ENCODE results near the gene SHOC1. TPM values are rescaled to one million over a fixed set of nuclear protein-coding genes. Genes with fewer than 3 reads are reported as not detected.

The SHOC1 gene
- total RNA-seq, 2 experiments from 2014 or later: not detected

- Histone ChIP-seq H4K20me1 (ENCODE audit: insufficient read depth, low read length) (no peaks in the 10 kb centered on the region), H3K36me3 (ENCODE audit: insufficient read depth, low read length) (no peaks in the 10 kb centered on the region), H3K79me2 (ENCODE audit: insufficient read depth, low read depth, low read length) (no peaks in the 10 kb centered on the region), H2AFZ (ENCODE audit: low read length) (no peak overlapping the region), H3K4me1 (ENCODE audit: insufficient read depth, low read length, poor library complexity, severe bottlenecking) (no peaks in the 10 kb centered on the region), H3K9me2 (ENCODE audit: insufficient read depth, low read length) (no peaks in the 10 kb centered on the region), H3K4me2 (ENCODE audit: low read length) (no peak overlapping the region), H3K4me3 (ENCODE audit: low read depth, low read length, poor library complexity, severe bottlenecking) (no peak overlapping the region), H3K27ac (ENCODE audit: low read depth, low read length, poor library complexity, severe bottlenecking) (no peak overlapping the region), H3K9me3 (ENCODE audit: low read length) (no peaks in the 10 kb centered on the region)
- TF ChIP-seq EZH2phosphoT487 (IDR thresholded peaks at IDR 0.05; ENCODE audit: borderline replicate concordance, low read depth, low read length): no peak
- no peak for TF ChIP-seq CTCF (conservative IDR thresholded peaks at IDR 0.05; ENCODE audit: low read length)
- BruUV-seq (replicated peaks): no TSS peak
- intact Hi-C loops (cut with micrococcal nuclease; ENCODE audit: unreplicated experiment): no loop called here
- DNase-seq (ENCODE audit: low spot score): no peak
- ChIA-PET POLR2A (interaction anchor here (1.2 kb wide), 1 partner anchor 9 kb away, joined by 3 read pairs; no protein-coding TSS in a partner anchor), CTCF (ENCODE audit: unreplicated experiment) (no interaction called here)
These were observed 37.7 kb upstream of the SHOC1 start for GRCh38 chr9:111832449-111832848.

- H3K4me2 ChIP-seq (ENCODE audit: low read length): no peak overlapping the region
- no peak overlapping the region for H3K27ac ChIP-seq (ENCODE audit: low read depth, low read length, poor library complexity, severe bottlenecking)
- ChIA-PET CTCF (ENCODE audit: unreplicated experiment) (no interaction called here), POLR2A (interaction anchor here (0.6 kb wide), 1 partner anchor 626 kb away, joined by 3 read pairs; no protein-coding TSS in a partner anchor)
- intact Hi-C loops (cut with micrococcal nuclease; ENCODE audit: unreplicated experiment): no loop called here
- BruUV-seq (replicated peaks): no TSS peak
- H3K36me3 ChIP-seq (ENCODE audit: insufficient read depth, low read length): no peaks in the 10 kb centered on the region
- no peaks in the 10 kb centered on the region for H3K9me2 ChIP-seq (ENCODE audit: insufficient read depth, low read length)
- H3K9me3 ChIP-seq (ENCODE audit: low read length): no peaks in the 10 kb centered on the region
- no peaks in the 10 kb centered on the region for H3K79me2 ChIP-seq (ENCODE audit: insufficient read depth, low read depth, low read length)
- H4K20me1 ChIP-seq (ENCODE audit: insufficient read depth, low read length): no peaks in the 10 kb centered on the region
- H3K4me1 ChIP-seq (ENCODE audit: insufficient read depth, low read length, poor library complexity, severe bottlenecking): no peaks in the 10 kb centered on the region
- no peak overlapping the region for H3K4me3 ChIP-seq (ENCODE audit: low read depth, low read length, poor library complexity, severe bottlenecking)
- TF ChIP-seq CTCF (conservative IDR thresholded peaks at IDR 0.05; ENCODE audit: low read length) (no peak), EZH2phosphoT487 (IDR thresholded peaks at IDR 0.05; ENCODE audit: borderline replicate concordance, low read depth, low read length) (no peak)
- H2AFZ ChIP-seq (ENCODE audit: low read length): no peak overlapping the region
- DNase-seq (ENCODE audit: low spot score): no peak
These were observed 36.8 kb upstream of the SHOC1 start for GRCh38 chr9:111831371-111832108.

GRCh38 chr9:111828193-111828592 is 33.5 kb upstream of the SHOC1 start:
- intact Hi-C loops (cut with micrococcal nuclease; ENCODE audit: unreplicated experiment): loop anchor here (1.0 to 2.0 kb wide), 2 partner anchors 147 to 246 kb away; no protein-coding TSS in a partner anchor
- no peak overlapping the region for H3K27ac ChIP-seq (ENCODE audit: low read depth, low read length, poor library complexity, severe bottlenecking)
- H3K4me1 ChIP-seq (ENCODE audit: insufficient read depth, low read length, poor library complexity, severe bottlenecking): no peaks in the 10 kb centered on the region
- H3K4me3 ChIP-seq (ENCODE audit: low read depth, low read length, poor library complexity, severe bottlenecking): no peak overlapping the region
- H2AFZ ChIP-seq (ENCODE audit: low read length): no peak overlapping the region
- H3K9me3 ChIP-seq (ENCODE audit: low read length): no peaks in the 10 kb centered on the region
- peak; percentile 70 for TF ChIP-seq CTCF (conservative IDR thresholded peaks at IDR 0.05; ENCODE audit: low read length)
- TF ChIP-seq EZH2phosphoT487 (IDR thresholded peaks at IDR 0.05; ENCODE audit: borderline replicate concordance, low read depth, low read length): no peak
- POLR2A ChIA-PET: no interaction called here
- no peaks in the 10 kb centered on the region for H4K20me1 ChIP-seq (ENCODE audit: insufficient read depth, low read length)
- H3K9me2 ChIP-seq (ENCODE audit: insufficient read depth, low read length): no peaks in the 10 kb centered on the region
- DNase-seq (ENCODE audit: low spot score): peak; percentile 23
- BruUV-seq (replicated peaks): no TSS peak
- CTCF ChIA-PET (ENCODE audit: unreplicated experiment): no interaction called here
- H3K79me2 ChIP-seq (ENCODE audit: insufficient read depth, low read depth, low read length): no peaks in the 10 kb centered on the region
- H3K36me3 ChIP-seq (ENCODE audit: insufficient read depth, low read length): no peaks in the 10 kb centered on the region
- no peak overlapping the region for H3K4me2 ChIP-seq (ENCODE audit: low read length)

Data from OCI-LY7 (cell line).